Left ventricle myocardium inferior (tissue), 1 donor: ENCODE data around the gene IRAK1. TPM values are rescaled to one million over a fixed set of nuclear protein-coding genes. Genes with fewer than 3 reads are reported as not detected.

Experiments
- DNase-seq: peaks from one replicate; pipeline ENCODE4 v3.0.0-alpha.2; 2020
- H3K27ac ChIP-seq: fragments of 200-600 bp; replicated peaks from 2 replicates; pipeline ENCODE4 v1.8.0; 2021
- H3K27me3 ChIP-seq: fragments of 200-600 bp; 2 replicates; pipeline ENCODE4 v1.8.0; 2021; ENCODE audit warnings: low read depth
- H3K36me3 ChIP-seq: fragments of 200-600 bp; 2 replicates; pipeline ENCODE4 v1.8.0; 2021
- H3K4me1 ChIP-seq: fragments of 200-600 bp; 2 replicates; pipeline ENCODE4 v1.8.0; 2021
- H3K4me3 ChIP-seq: fragments of 200-600 bp; 2 replicates; pipeline ENCODE4 v1.8.0; 2021; ENCODE audit warnings: mild to moderate bottlenecking, moderate library complexity
- H3K9me3 ChIP-seq: fragments of 200-600 bp; replicated peaks from 2 replicates; pipeline ENCODE4 v1.8.0; 2021
- intact Hi-C: fragments of 100-400 bp; cut with micrococcal nuclease; formaldehyde crosslinking; loops from one replicate; pipeline ENCODE4 v1.11.0; 2022
- long read RNA-seq: library from polyadenylated mRNA; unstranded; transcript quantifications from one replicate; pipeline ENCODE4 v2.0.0, GENCODE V29; 2021
- total RNA-seq: library from RNA; stranded (reverse); fragmentation: NEBNext Ultra II Directional; extraction: Animal tissue kit (Norgen Biotek cat#: 25700); gene quantifications from one replicate; pipeline ENCODE4 v1.2.1, GENCODE V29; 2021
- TF ChIP-seq, protein P1 (sequence below): fragments of 200-600 bp; IDR thresholded peaks from 2 replicates; pipeline ENCODE4 v1.8.0; 2021; ENCODE audit warnings: antibody characterized with exemption, mild to moderate bottlenecking, borderline replicate concordance
- donor health status: DM: no; HTN: yes; CAD: no; lungs with severe emphysema.

Gene IRAK1
- total RNA-seq: 40.6 TPM
- long read RNA-seq, transcript IRAK1-203 (14 exons, 3,666 nt): major isoform, 84 of 182 reads
- long read RNA-seq, transcript IRAK1-204 (14 exons, 2,049 nt): minor isoform, 11 of 182 reads
- long read RNA-seq, partial matches to known transcripts: 61 of 182 reads
- long read RNA-seq, other reads (novel, unspliced or antisense): 22 of 182 reads

DNA sequence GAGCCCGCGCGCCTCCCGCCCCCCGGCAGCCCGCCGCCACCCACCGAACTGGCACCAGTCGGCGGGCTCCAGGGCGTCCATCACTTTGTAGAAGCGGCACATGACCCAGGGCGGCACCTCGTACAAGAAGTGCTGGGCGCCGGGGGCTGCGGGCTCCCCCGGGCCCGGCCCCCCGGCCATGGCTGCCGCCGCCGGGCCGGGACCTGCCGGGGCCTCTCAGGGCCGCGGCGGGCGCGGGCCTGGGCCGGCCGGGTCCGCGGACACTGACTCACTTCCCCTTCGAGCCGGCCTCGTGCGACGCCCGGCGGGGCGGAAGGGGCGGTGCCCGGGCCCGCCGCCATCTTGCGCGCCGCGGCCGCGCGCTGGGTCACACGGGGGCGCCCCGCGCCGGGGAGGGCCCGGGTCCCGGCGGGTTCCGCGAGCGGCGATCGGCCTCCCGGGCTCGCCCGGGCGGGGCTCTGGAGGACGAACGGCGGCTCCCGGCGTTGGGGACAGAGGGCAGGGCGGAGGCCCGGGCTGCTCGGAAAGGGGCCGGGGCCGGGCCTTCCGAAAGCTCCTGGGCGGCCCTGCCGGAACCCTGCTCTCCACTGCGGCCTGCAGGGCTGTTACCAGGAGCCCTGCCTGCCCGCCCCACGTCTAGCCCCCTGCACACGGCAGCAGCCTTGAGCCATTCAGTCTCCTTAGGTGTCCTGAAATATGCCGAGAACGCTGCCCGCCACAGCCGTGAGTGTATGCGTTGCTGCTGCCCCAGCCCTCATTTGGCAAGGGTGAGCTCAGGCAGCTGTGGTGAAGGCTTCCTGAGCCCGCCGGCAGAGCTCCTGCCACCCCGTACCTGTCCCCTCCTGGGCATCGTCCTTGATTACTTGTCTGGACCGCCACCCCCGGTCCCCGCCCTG is at the start of gene IRAK1:
Gene IRAK1 (minus strand): TSS at position 270 of the 896 bp plus-strand sequence. CDS start 90 bp downstream, at position 180.
- H3K4me1 ChIP-seq: peaks cover 29% of the 10 kb centered on the region
- TF ChIP-seq, protein P1, sequence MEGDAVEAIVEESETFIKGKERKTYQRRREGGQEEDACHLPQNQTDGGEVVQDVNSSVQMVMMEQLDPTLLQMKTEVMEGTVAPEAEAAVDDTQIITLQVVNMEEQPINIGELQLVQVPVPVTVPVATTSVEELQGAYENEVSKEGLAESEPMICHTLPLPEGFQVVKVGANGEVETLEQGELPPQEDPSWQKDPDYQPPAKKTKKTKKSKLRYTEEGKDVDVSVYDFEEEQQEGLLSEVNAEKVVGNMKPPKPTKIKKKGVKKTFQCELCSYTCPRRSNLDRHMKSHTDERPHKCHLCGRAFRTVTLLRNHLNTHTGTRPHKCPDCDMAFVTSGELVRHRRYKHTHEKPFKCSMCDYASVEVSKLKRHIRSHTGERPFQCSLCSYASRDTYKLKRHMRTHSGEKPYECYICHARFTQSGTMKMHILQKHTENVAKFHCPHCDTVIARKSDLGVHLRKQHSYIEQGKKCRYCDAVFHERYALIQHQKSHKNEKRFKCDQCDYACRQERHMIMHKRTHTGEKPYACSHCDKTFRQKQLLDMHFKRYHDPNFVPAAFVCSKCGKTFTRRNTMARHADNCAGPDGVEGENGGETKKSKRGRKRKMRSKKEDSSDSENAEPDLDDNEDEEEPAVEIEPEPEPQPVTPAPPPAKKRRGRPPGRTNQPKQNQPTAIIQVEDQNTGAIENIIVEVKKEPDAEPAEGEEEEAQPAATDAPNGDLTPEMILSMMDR: no peak
- peak within 1 kb of the TSS; percentile 72 for H3K4me3 ChIP-seq
- DNase-seq: peak; percentile 52
- intact Hi-C loops: no loop called here
- H3K36me3 ChIP-seq: peaks cover 10% of the 10 kb centered on the region
- peak within 1 kb of the TSS; percentile 92 for H3K27ac ChIP-seq
- no peaks in the 10 kb centered on the region for H3K27me3 ChIP-seq
- H3K9me3 ChIP-seq: no peaks in the 10 kb centered on the region

DNA sequence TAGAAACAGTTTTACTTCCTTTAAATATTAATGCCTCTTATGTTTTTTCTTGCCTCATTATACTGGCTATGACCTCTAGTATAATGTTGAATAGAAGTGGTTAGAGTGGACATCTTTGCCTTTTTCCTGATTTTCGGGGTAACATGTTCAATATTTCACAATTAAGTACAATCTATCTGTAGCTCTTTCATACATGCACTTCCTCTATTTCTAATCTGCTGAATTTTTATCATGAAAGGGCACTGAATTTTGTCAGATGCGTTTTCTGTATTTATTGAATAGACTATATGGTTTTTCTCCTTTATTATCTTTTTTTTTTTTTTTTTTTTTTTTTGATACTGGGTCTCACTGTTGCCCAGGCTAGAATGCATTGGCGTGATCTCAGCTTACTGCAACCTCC is 48.9 kb upstream of the IRAK1 start:
- Histone ChIP-seq H3K9me3 (no peaks in the 10 kb centered on the region), H3K27ac (no peak overlapping the region), H3K4me3 (no peak overlapping the region), H3K4me1 (peaks cover 64% of the 10 kb centered on the region), H3K27me3 (no peaks in the 10 kb centered on the region), H3K36me3 (no peaks in the 10 kb centered on the region)
- no peak for DNase-seq
- TF ChIP-seq, protein P1: no peak
- intact Hi-C loops: no loop called here

DNA sequence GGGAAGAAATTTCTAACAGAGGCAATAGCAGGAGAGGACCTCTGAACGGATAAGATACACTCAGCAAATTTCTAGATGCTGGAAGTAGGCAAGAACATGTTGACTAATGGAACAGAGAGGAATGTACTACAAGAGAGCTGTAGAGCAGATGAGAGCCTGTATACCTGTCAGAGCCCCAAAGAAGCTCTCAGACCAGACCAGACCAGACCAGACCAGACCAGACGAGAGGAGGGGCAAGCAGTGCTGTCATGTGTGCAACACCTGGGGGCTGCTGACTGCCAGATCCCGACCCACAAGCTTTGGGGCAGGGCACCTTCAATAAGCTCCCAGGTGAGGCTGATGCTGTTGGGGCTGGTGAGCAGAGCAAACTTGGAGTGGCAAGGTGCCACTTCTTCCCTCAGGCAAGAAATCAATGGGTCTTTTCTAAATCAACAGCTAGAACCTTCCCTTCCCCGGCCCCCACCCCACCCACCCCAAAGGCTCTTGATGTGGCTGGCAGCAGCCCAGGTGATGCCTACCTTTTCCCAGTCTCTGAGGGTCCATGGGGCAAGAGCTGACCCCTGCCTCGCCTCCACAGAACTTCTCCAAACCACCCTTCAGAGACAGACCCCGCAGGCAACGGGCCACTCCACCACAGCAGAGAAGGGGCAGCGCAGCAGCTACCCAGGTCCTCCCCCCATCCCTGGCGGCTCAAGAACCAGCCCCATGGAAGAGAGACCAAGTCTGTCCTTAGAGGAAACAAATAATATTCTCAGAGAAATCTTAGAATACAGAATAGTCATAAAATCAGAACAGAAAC is 45.1 kb upstream of the IRAK1 start:
- H3K27me3 ChIP-seq: no peaks in the 10 kb centered on the region
- H3K36me3 ChIP-seq: no peaks in the 10 kb centered on the region
- intact Hi-C loops: no loop called here
- H3K4me3 ChIP-seq: no peak overlapping the region
- no peaks in the 10 kb centered on the region for H3K9me3 ChIP-seq
- DNase-seq: no peak
- TF ChIP-seq, protein P1: no peak
- peaks cover 88% of the 10 kb centered on the region for H3K4me1 ChIP-seq
- no peak overlapping the region for H3K27ac ChIP-seq

- no peaks in the 10 kb centered on the region for H3K36me3 ChIP-seq
- H3K27me3 ChIP-seq: no peaks in the 10 kb centered on the region
- TF ChIP-seq, protein P1: no peak
- H3K9me3 ChIP-seq: no peaks in the 10 kb centered on the region
- H3K4me1 ChIP-seq: peaks cover 91% of the 10 kb centered on the region
- DNase-seq: no peak
- H3K4me3 ChIP-seq: no peak overlapping the region
- no peak overlapping the region for H3K27ac ChIP-seq
- intact Hi-C loops: no loop called here
Observed at GRCh38 chrX:154063234-154063633, 43.5 kb upstream of the IRAK1 start.

DNA sequence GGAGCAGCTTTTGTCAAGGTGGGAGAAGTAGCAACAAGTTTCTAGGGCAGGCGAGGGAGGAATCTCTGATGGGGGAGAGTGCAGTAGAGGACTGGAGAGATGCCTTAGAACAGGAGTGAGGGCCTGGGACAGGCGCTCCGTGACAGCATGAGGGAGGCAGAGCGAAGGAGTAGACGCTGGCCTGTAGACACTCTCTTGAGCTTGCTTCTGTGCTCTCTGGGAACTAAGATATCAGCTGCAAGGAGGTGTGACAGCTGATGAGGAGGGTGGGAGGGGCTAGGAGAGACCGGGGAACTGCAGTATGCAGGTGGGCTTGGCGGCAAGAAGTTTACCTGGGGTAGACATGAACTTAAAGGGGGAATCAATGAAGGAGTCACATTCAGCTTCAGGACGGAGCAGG is 42.1 kb upstream of the IRAK1 start:
- DNase-seq: no peak
- H3K4me3 ChIP-seq: no peak overlapping the region
- peaks cover 93% of the 10 kb centered on the region for H3K4me1 ChIP-seq
- TF ChIP-seq, protein P1: no peak
- intact Hi-C loops: no loop called here
- no peaks in the 10 kb centered on the region for H3K9me3 ChIP-seq
- no peaks in the 10 kb centered on the region for H3K27me3 ChIP-seq
- H3K27ac ChIP-seq: no peak overlapping the region
- no peaks in the 10 kb centered on the region for H3K36me3 ChIP-seq
